Osteoblast (primary cell): ENCODE measurements around the gene SH3PXD2B. TPM values are rescaled to one million over a fixed set of nuclear protein-coding genes. Genes with fewer than 3 reads are reported as not detected.

ENCODE experiments used
- DNase-seq: peaks from one replicate; pipeline ENCODE4 v3.0.0; 2011; ENCODE audit warnings: low spot score, mixed read lengths; ENCODE audit not compliant: insufficient read length; ENCODE audit errors: missing footprints
- H2AFZ ChIP-seq: 2 replicates; pipeline ENCODE4 v1.6.0; 2011; ENCODE audit warnings: mild to moderate bottlenecking, low read length
- H3K27ac ChIP-seq: 2 replicates; pipeline ENCODE4 v1.5.1; 2011; ENCODE audit warnings: mild to moderate bottlenecking, low read depth, low read length, moderate library complexity
- H3K27me3 ChIP-seq: 2 replicates; pipeline ENCODE4 v1.6.0; 2012; ENCODE audit warnings: mild to moderate bottlenecking, control low read depth, inconsistent platforms, low read length, moderate library complexity; ENCODE audit not compliant: insufficient read depth
- H3K36me3 ChIP-seq: 2 replicates; pipeline ENCODE4 v1.5.1; 2011; ENCODE audit warnings: mild to moderate bottlenecking, low read length, control low read depth, moderate library complexity; ENCODE audit not compliant: insufficient read depth
- H3K4me1 ChIP-seq: 2 replicates; pipeline ENCODE4 v1.5.1; 2011; ENCODE audit warnings: mild to moderate bottlenecking, low read length, control low read depth, moderate library complexity; ENCODE audit not compliant: insufficient read depth
- H3K4me2 ChIP-seq: 2 replicates; pipeline ENCODE4 v1.6.0; 2011; ENCODE audit warnings: mild to moderate bottlenecking, low read length; ENCODE audit not compliant: insufficient read depth
- H3K4me3 ChIP-seq: fragments of 200-600 bp; sonication (generic); 3 replicates; pipeline ENCODE4 v1.5.1; 2012; ENCODE audit warnings: mild to moderate bottlenecking, low read length, inconsistent platforms; ENCODE audit not compliant: insufficient read depth
- H3K79me2 ChIP-seq: 2 replicates; pipeline ENCODE4 v1.6.0; 2012; ENCODE audit warnings: mild to moderate bottlenecking, low read length, control low read depth, inconsistent platforms; ENCODE audit not compliant: insufficient read depth
- H3K9me3 ChIP-seq: 2 replicates; pipeline ENCODE4 v1.5.1; 2011; ENCODE audit warnings: low read depth, low read length, control low read depth
- H4K20me1 ChIP-seq: 2 replicates; pipeline ENCODE4 v1.6.0; 2012; ENCODE audit warnings: mild to moderate bottlenecking, low read length, control low read depth; ENCODE audit not compliant: insufficient read depth
- CTCF ChIP-seq: IDR thresholded peaks from 2 replicates; pipeline ENCODE4 v1.5.1; 2011; ENCODE audit warnings: mild to moderate bottlenecking, low read depth, low read length, moderate library complexity; ENCODE audit errors: extremely low read depth
- total RNA-seq: library from RNA; depleted of rRNA; stranded (reverse); fragments of >200 nt; gene quantifications from 2 replicates; pipeline ENCODE4 v1.2.3, GENCODE V29; 2012

Gene SH3PXD2B
- total RNA-seq, 1 donor, result 58.3 TPM

GRCh38 chr5:172455511-172456061, 1.3 kb upstream of the SH3PXD2B start:
- Histone ChIP-seq H3K4me3 (peak overlapping the region; percentile 73), H3K36me3 (no peaks in the 10 kb centered on the region), H2AFZ (peak overlapping the region; percentile 91), H3K4me2 (peak overlapping the region; percentile 83), H3K27me3 (no peaks in the 10 kb centered on the region), H4K20me1 (peaks cover 19% of the 10 kb centered on the region), H3K27ac (peak overlapping the region; percentile 81), H3K79me2 (peaks cover 24% of the 10 kb centered on the region), H3K9me3 (no peaks in the 10 kb centered on the region), H3K4me1 (peaks cover 34% of the 10 kb centered on the region)
- no peak for TF ChIP-seq CTCF
- peak; percentile 95 for DNase-seq

- peak overlapping the region; percentile 81 for H3K27ac ChIP-seq
These were observed 709 bp upstream of the SH3PXD2B start for GRCh38 chr5:172455087-172455381.

GRCh38 chr5:172453986-172454357, 353 bp downstream of the SH3PXD2B start:
- peak; percentile 91 for DNase-seq
- Histone ChIP-seq H3K27me3 (no peaks in the 10 kb centered on the region), H3K36me3 (no peaks in the 10 kb centered on the region), H3K4me1 (peaks cover 34% of the 10 kb centered on the region), H3K9me3 (no peaks in the 10 kb centered on the region), H4K20me1 (peaks cover 33% of the 10 kb centered on the region), H3K4me3 (peak overlapping the region; percentile 97), H3K27ac (peak overlapping the region; percentile 95), H3K4me2 (peak overlapping the region; percentile 90), H2AFZ (peak overlapping the region; percentile 80), H3K79me2 (peaks cover 40% of the 10 kb centered on the region)
- TF ChIP-seq CTCF, result no peak

More at GRCh38 chr5:172455087-172455381, 709 bp upstream of the SH3PXD2B start:
- Histone ChIP-seq H3K4me2 (peak overlapping the region; percentile 83), H4K20me1 (peaks cover 23% of the 10 kb centered on the region), H2AFZ (peak overlapping the region; percentile 91), H3K27me3 (no peaks in the 10 kb centered on the region), H3K9me3 (no peaks in the 10 kb centered on the region), H3K36me3 (no peaks in the 10 kb centered on the region), H3K4me3 (peak overlapping the region; percentile 73), H3K79me2 (peaks cover 30% of the 10 kb centered on the region), H3K4me1 (peaks cover 34% of the 10 kb centered on the region)
- TF ChIP-seq CTCF, result no peak
- DNase-seq, result no peak

GRCh38 chr5:172453206-172453985, 929 bp downstream of the SH3PXD2B start:
- H3K4me1 ChIP-seq, result peaks cover 34% of the 10 kb centered on the region
- peaks cover 46% of the 10 kb centered on the region for H3K79me2 ChIP-seq
- peaks cover 38% of the 10 kb centered on the region for H4K20me1 ChIP-seq
- H3K4me2 ChIP-seq, result peak overlapping the region; percentile 90
- peak; percentile 82 for DNase-seq
- H3K9me3 ChIP-seq, result no peaks in the 10 kb centered on the region
- TF ChIP-seq CTCF, result peak; percentile 66
- no peaks in the 10 kb centered on the region for H3K36me3 ChIP-seq
- H3K4me3 ChIP-seq, result peak overlapping the region; percentile 97
- peak overlapping the region; percentile 80 for H2AFZ ChIP-seq
- peak overlapping the region; percentile 95 for H3K27ac ChIP-seq
- H3K27me3 ChIP-seq, result no peaks in the 10 kb centered on the region
